B cell (primary cell): ENCODE results near the gene ANKRD66.

Source experiments
- CTCF ChIP-seq: fragments of 200-600 bp; IDR thresholded peaks from one replicate; pipeline ENCODE4 v1.8.0; 2022; ENCODE audit warnings: antibody characterized with exemption, mild to moderate bottlenecking
- EZH2 ChIP-seq: IDR thresholded peaks from 2 replicates; pipeline ENCODE4 v1.6.1; 2012; ENCODE audit warnings: borderline replicate concordance, low read depth, mild to moderate bottlenecking, moderate library complexity, low read length; ENCODE audit not compliant: insufficient read depth, poor library complexity, severe bottlenecking

- TF ChIP-seq CTCF (no peak), EZH2 (no peak)
Observed at GRCh38 chr6:46743425-46744158, 3.1 kb upstream of the ANKRD66 start.
